Type B pancreatic cell (in vitro differentiated cells): Measurements from ENCODE around the gene SESN1. TPM values are rescaled to one million over a fixed set of nuclear protein-coding genes. Genes with fewer than 3 reads are reported as not detected.

Source experiments
- DNase-seq: peaks from one replicate; pipeline ENCODE4 v3.0.0; 2021; ENCODE audit warnings: mixed read lengths; ENCODE audit not compliant: unreplicated experiment; ENCODE audit errors: extremely low spot score
- H3K27ac Mint-ChIP-seq: 2 replicates; pipeline ENCODE4 v1.8.0; 2021; ENCODE audit warnings: mild to moderate bottlenecking, mixed read lengths
- H3K27me3 Mint-ChIP-seq: 2 replicates; pipeline ENCODE4 v1.8.0; 2021; ENCODE audit warnings: mixed read lengths
- H3K36me3 Mint-ChIP-seq: 2 replicates; pipeline ENCODE4 v1.8.0; 2021; ENCODE audit warnings: mixed read lengths
- H3K4me1 Mint-ChIP-seq: one replicate; pipeline ENCODE4 v1.8.0; 2021; ENCODE audit warnings: mixed read lengths; ENCODE audit not compliant: unreplicated experiment
- H3K4me3 Mint-ChIP-seq: 2 replicates; pipeline ENCODE4 v1.8.0; 2021; ENCODE audit warnings: mild to moderate bottlenecking, mixed read lengths
- H3K9me3 Mint-ChIP-seq: 2 replicates; pipeline ENCODE4 v1.8.0; 2021; ENCODE audit warnings: mixed read lengths
- total RNA-seq: library from RNA; stranded (reverse); gene quantifications from 2 replicates; pipeline ENCODE4 v1.2.1, GENCODE V29; 2021; ENCODE audit warnings: low replicate concordance
- TF ChIP-seq, protein P1 (sequence below): fragments of 200-600 bp; sonication (generic); conservative IDR thresholded peaks from 2 replicates; pipeline ENCODE4 v1.5.0; 2021; ENCODE audit warnings: antibody characterized with exemption, mild to moderate bottlenecking

The SESN1 gene
- total RNA-seq, 1 donor from 2014 or later = 33.3 TPM

DNA sequence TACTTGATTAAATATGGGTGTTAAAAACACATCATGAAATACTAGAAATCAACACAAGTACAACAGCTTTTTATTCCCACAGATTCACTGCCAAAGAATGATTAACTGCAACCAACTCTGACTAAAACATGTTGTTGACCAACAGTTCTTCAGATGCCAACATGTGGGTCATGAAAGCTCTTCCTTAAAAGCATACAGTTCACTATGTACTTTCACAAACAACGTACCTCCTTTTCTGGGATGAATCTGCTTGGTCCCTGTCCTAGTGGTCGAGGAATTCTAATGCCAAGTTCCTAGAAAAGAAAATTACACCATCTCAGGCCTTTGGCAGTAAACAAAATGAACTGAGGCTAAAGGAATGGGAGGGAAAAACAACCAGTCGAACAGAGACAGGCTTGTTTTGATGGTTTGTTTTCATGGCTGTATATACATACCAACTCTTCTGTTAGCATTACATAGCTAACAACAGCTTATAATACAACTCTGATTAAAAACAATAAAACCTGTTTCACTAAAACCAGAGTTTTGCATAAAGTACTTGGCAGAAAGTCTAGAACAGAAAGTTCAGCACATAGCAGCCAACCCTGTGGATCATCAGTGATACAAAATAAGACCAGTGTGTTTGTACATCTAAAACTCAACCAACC, 92.5 kb downstream of the SESN1 start:
- Mint-ChIP-seq H3K27me3 (no peaks in the 10 kb centered on the region), H3K9me3 (no peaks in the 10 kb centered on the region), H3K27ac (no peak overlapping the region), H3K4me3 (no peak overlapping the region), H3K4me1 (peaks cover 31% of the 10 kb centered on the region), H3K36me3 (peaks cover 19% of the 10 kb centered on the region)
- TF ChIP-seq, protein P1, sequence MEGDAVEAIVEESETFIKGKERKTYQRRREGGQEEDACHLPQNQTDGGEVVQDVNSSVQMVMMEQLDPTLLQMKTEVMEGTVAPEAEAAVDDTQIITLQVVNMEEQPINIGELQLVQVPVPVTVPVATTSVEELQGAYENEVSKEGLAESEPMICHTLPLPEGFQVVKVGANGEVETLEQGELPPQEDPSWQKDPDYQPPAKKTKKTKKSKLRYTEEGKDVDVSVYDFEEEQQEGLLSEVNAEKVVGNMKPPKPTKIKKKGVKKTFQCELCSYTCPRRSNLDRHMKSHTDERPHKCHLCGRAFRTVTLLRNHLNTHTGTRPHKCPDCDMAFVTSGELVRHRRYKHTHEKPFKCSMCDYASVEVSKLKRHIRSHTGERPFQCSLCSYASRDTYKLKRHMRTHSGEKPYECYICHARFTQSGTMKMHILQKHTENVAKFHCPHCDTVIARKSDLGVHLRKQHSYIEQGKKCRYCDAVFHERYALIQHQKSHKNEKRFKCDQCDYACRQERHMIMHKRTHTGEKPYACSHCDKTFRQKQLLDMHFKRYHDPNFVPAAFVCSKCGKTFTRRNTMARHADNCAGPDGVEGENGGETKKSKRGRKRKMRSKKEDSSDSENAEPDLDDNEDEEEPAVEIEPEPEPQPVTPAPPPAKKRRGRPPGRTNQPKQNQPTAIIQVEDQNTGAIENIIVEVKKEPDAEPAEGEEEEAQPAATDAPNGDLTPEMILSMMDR = no peak
- no peak for DNase-seq

DNA sequence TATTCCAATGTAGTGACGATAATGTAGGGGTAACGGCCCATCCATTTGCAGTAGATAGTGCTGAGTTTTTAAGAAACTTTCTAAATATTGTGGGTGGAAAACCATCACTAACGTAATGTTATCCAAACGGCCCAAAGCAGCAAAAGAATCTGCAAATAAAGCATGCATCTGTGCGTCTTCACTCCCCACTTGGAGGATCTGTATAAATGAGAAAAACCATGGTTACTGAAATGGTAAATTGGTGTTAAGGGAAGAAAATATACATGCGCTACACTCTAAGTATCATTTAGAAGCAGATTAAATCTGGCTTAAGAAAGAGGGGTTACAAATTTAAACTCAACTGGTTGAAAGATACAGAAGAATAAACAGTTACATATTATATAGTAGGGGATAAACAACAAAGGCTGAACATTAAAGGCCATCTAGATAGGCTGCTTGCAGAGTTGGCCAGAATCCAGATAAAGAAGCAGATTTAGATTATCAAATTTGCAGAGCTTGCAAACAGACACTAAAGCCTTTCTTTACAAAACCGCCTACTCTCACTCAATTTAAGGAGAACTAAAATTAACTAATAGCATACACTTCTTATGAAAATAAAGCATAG, 93.3 kb downstream of the SESN1 start:
- no peaks in the 10 kb centered on the region for H3K9me3 Mint-ChIP-seq
- H3K36me3 Mint-ChIP-seq = peaks cover 22% of the 10 kb centered on the region
- no peak for DNase-seq
- no peaks in the 10 kb centered on the region for H3K27me3 Mint-ChIP-seq
- TF ChIP-seq, protein P1 = no peak
- no peak overlapping the region for H3K4me3 Mint-ChIP-seq
- peaks cover 24% of the 10 kb centered on the region for H3K4me1 Mint-ChIP-seq
- no peak overlapping the region for H3K27ac Mint-ChIP-seq

DNA sequence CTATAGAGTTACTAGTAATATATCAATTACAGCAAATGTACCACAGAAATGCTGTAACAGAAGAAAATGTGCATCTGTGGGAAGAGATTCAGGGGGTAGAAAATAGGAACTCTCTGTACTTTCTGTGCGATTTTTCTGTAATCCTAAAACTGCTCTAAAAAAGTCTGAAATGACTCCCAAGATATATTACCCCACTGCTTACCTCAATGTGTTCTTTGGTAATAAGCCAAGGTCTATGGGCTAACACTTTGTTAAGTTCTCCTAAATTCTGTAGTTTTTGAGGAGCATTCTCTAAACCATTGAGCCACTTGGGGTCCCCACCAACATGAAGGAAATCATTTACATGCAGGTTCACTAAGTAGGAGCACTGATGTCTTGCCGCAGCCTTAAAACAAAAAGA, 94.4 kb downstream of the SESN1 start:
- no peak for DNase-seq
- H3K4me3 Mint-ChIP-seq = no peak overlapping the region
- no peaks in the 10 kb centered on the region for H3K9me3 Mint-ChIP-seq
- H3K27ac Mint-ChIP-seq = no peak overlapping the region
- peaks cover 27% of the 10 kb centered on the region for H3K36me3 Mint-ChIP-seq
- H3K27me3 Mint-ChIP-seq = no peaks in the 10 kb centered on the region
- TF ChIP-seq, protein P1 = no peak
- H3K4me1 Mint-ChIP-seq = peaks cover 27% of the 10 kb centered on the region

DNA sequence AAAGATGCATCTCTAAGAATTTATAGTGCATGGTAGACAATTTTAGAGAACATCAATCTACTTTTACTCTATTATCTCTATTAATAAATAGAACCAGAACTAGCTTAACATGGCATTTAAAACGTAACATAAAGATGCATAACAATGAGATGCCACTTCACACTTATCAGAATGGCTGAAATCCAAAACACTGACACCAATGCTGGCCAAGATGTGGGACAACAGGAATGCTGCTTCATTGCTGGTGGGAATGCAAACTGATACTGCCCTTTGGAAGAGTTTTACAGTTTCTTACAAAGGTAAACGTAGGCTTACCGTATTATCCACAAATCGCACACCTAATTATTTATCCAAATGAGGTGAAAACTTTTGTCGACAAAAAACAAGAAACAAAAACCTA, 95.2 kb downstream of the SESN1 start:
- TF ChIP-seq, protein P1 = no peak
- Mint-ChIP-seq H3K4me1 (peaks cover 27% of the 10 kb centered on the region), H3K4me3 (no peak overlapping the region), H3K9me3 (no peaks in the 10 kb centered on the region), H3K27ac (no peak overlapping the region), H3K27me3 (no peaks in the 10 kb centered on the region), H3K36me3 (peaks cover 29% of the 10 kb centered on the region)
- no peak for DNase-seq

DNA sequence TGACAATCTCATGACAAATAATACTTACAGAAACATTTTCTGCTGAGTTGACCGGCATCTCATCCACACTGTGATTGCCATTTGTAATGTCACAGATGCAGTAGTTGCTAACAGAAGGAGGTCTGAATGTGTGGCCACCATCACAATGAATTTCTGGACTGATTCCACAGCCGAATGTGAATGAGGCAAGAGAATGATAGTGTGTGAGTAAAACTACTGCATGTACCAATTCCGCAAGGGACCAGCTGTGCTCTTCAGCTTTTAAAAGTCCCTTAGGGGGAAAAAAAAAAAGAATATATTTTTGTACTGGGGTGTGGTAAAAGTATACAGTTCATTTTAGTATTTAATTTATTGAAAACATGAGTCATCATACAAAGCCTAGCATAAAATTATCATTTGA, 96.2 kb downstream of the SESN1 start:
- DNase-seq = no peak
- peaks cover 29% of the 10 kb centered on the region for H3K36me3 Mint-ChIP-seq
- no peak overlapping the region for H3K4me3 Mint-ChIP-seq
- H3K27me3 Mint-ChIP-seq = no peaks in the 10 kb centered on the region
- TF ChIP-seq, protein P1 = no peak
- no peak overlapping the region for H3K27ac Mint-ChIP-seq
- H3K4me1 Mint-ChIP-seq = peaks cover 22% of the 10 kb centered on the region
- H3K9me3 Mint-ChIP-seq = no peaks in the 10 kb centered on the region
